RWPE1 (cell line): ENCODE measurements around the gene GSAP.

ENCODE experiments used
- CTCF ChIA-PET: fragments of 350-600 bp; sonication (Branson Sonifier 250); formaldehyde crosslinking; extraction: SDS; loops from one replicate; lab custom pipeline; 2021; lab: Yijun Ruan, JAX
- POLR2A ChIA-PET: fragments of 400-600 bp; formaldehyde crosslinking; extraction: SDS; loops from one replicate; lab custom pipeline; 2020; ENCODE audit warnings: antibody characterized with exemption; ENCODE audit not compliant: low non-redundant PET; lab: Yijun Ruan, JAX
- DNase-seq: peaks from one replicate; pipeline ENCODE4 v3.0.0; 2012; ENCODE audit warnings: low spot score
- H3K27ac ChIP-seq: fragments of 450-650 bp; 2 replicates; pipeline ENCODE4 v1.5.1; 2017
- CTCF ChIP-seq: fragments of 450-650 bp; conservative IDR thresholded peaks from 2 replicates; pipeline ENCODE4 v1.5.1; 2017; ENCODE audit warnings: low read depth, mild to moderate bottlenecking

The GSAP gene

GRCh38 chr7:77388055-77388641 lies 28.0 kb downstream of the GSAP start:
- POLR2A ChIA-PET, result no interaction called here

GRCh38 chr7:77386165-77386822 lies 29.9 kb downstream of the GSAP start:
- ChIA-PET CTCF (no interaction called here), POLR2A (no interaction called here)
- H3K27ac ChIP-seq, result no peak overlapping the region
- no peak for TF ChIP-seq CTCF
- DNase-seq, result no peak

More at GRCh38 chr7:77388055-77388641, 28.0 kb downstream of the GSAP start:
- no peak for TF ChIP-seq CTCF
- CTCF ChIA-PET, result no interaction called here
- DNase-seq, result no peak
- H3K27ac ChIP-seq, result no peak overlapping the region

GRCh38 chr7:77383333-77383740 lies 32.8 kb downstream of the GSAP start:
- CTCF ChIA-PET, result no interaction called here
- H3K27ac ChIP-seq, result no peak overlapping the region
- POLR2A ChIA-PET, result no interaction called here
- TF ChIP-seq CTCF, result no peak
- no peak for DNase-seq

- no peak for DNase-seq
- ChIA-PET POLR2A (no interaction called here), CTCF (no interaction called here)
- no peak for TF ChIP-seq CTCF
- H3K27ac ChIP-seq, result no peak overlapping the region
These were observed 33.6 kb downstream of the GSAP start for GRCh38 chr7:77382532-77382931.

GRCh38 chr7:77378584-77378983 lies 37.6 kb downstream of the GSAP start:
- no peak for DNase-seq
- TF ChIP-seq CTCF, result no peak
- ChIA-PET POLR2A (no interaction called here), CTCF (no interaction called here)
- no peak overlapping the region for H3K27ac ChIP-seq

GRCh38 chr7:77370606-77371005 lies 45.5 kb downstream of the GSAP start:
- TF ChIP-seq CTCF, result no peak
- no peak for DNase-seq
- no peak overlapping the region for H3K27ac ChIP-seq
- ChIA-PET CTCF (interaction anchor here (0.7 kb wide), 1 partner anchor 62 kb away, joined by 3 read pairs; no protein-coding TSS in a partner anchor), POLR2A (no interaction called here)
